ENCODE measurements around the gene PLEKHM3. TPM values are rescaled to one million over a fixed set of nuclear protein-coding genes. Genes with fewer than 3 reads are reported as not detected.

The PLEKHM3 gene
- total and polyA plus RNA-seq, 2 of the 13 experiments (the other 11 are each of a cell fraction or from before 2014, with no cell fraction given) = 4.5 to 4.7 TPM

GRCh38 chr2:207830778-207831438, 194.4 kb downstream of the PLEKHM3 start (continued):
- no peak for TF ChIP-seq ARID3A (IDR thresholded peaks at IDR 0.05; ENCODE audit: low read depth, low read length)
- TF ChIP-seq KLF9 (CRISPR knock-in tag; IDR thresholded peaks at IDR 0.05; ENCODE audit: low read depth) = no peak
- TF ChIP-seq ZNF775 (CRISPR knock-in tag; IDR thresholded peaks at IDR 0.05; ENCODE audit: borderline replicate concordance) = no peak
- 0 out of 2 replicates have a peak, but pooled peaks have one; percentile 10 for TF ChIP-seq MTA1 (CRISPR knock-in tag; IDR thresholded peaks at IDR 0.05; ENCODE audit: borderline replicate concordance)
- no peak for TF ChIP-seq TEAD2 (CRISPR knock-in tag; IDR thresholded peaks at IDR 0.05)
- TF ChIP-seq NFRKB (IDR thresholded peaks at IDR 0.05) = no peak
- no peak for TF ChIP-seq NR1H2 (CRISPR knock-in tag; IDR thresholded peaks at IDR 0.05; ENCODE audit: borderline replicate concordance, low read depth)
- peak; percentile 68 for TF ChIP-seq FOXP4 (CRISPR knock-in tag; IDR thresholded peaks at IDR 0.05)
- TF ChIP-seq GPBP1L1 (CRISPR knock-in tag; IDR thresholded peaks at IDR 0.05) = no peak
- no peak for TF ChIP-seq PHF8 (CRISPR knock-in tag; IDR thresholded peaks at IDR 0.05)
- TF ChIP-seq SMARCC2 (IDR thresholded peaks at IDR 0.05) = no peak
- peak; percentile 60; the same call in 1 of the 2 replicates for TF ChIP-seq PAXIP1 (CRISPR knock-in tag; conservative IDR thresholded peaks at IDR 0.05)
- TF ChIP-seq ZNF644 (CRISPR knock-in tag; IDR thresholded peaks at IDR 0.05; ENCODE audit: low read depth) = no peak
- no peak for TF ChIP-seq NPAS2 (CRISPR knock-in tag; IDR thresholded peaks at IDR 0.05; ENCODE audit: borderline replicate concordance)
- no peak for TF ChIP-seq ZUFSP (CRISPR knock-in tag; IDR thresholded peaks at IDR 0.05; ENCODE audit: borderline replicate concordance)
- no peak for TF ChIP-seq YEATS2 (CRISPR knock-in tag; IDR thresholded peaks at IDR 0.05; ENCODE audit: borderline replicate concordance)
- TF ChIP-seq ZNF550 (CRISPR knock-in tag; IDR thresholded peaks at IDR 0.05; ENCODE audit: borderline replicate concordance) = no peak
- no peak for TF ChIP-seq IRF2 (CRISPR knock-in tag; IDR thresholded peaks at IDR 0.05)
- TF ChIP-seq NCOA1 (CRISPR knock-in tag; IDR thresholded peaks at IDR 0.05) = no peak
- TF ChIP-seq KDM2A (CRISPR knock-in tag; IDR thresholded peaks at IDR 0.05; ENCODE audit: borderline replicate concordance, low read depth) = peak; percentile 29; the same call in 1 of the 2 replicates

Data from HepG2 (cell line).